ENCODE data around the gene RILPL1.
"Not testable (repeated sequence)": the region's sequence is repeated elsewhere in the genome, so short reads cannot be mapped to it uniquely, and the experiment has no call there.

Gene RILPL1

GRCh38 chr12:123468786-123469185 is 64.7 kb downstream of the RILPL1 start:
- DNase-seq (ENCODE audit: low read depth in 2 of 2): no peak

- no peak for DNase-seq (ENCODE audit: low read depth in 2 of 2)
Measured at GRCh38 chr12:123465084-123465483, 68.4 kb downstream of the RILPL1 start.

- not testable (repeated sequence) for DNase-seq (ENCODE audit: low read depth in 2 of 2)
Measured at GRCh38 chr12:123463174-123463573, 70.3 kb downstream of the RILPL1 start.

GRCh38 chr12:123457980-123458779 is 75.3 kb downstream of the RILPL1 start, which contains the start of gene SNRNP35:
TSS of gene SNRNP35 (plus strand) at chr12:123458139. CDS start at chr12:123465541, 7,402 bp downstream.
- peak; percentile 73 for DNase-seq (ENCODE audit: low read depth in 2 of 2)

- DNase-seq (ENCODE audit: low read depth in 2 of 2): no peak
Measured at GRCh38 chr12:123453165-123453564, 80.4 kb downstream of the RILPL1 start.

- not testable (repeated sequence) for DNase-seq (ENCODE audit: low read depth in 2 of 2)
Measured at GRCh38 chr12:123452276-123452550, 81.3 kb downstream of the RILPL1 start.

- no peak for DNase-seq (ENCODE audit: low read depth in 2 of 2)
Measured at GRCh38 chr12:123450636-123451035, 82.9 kb downstream of the RILPL1 start.

- no peak for DNase-seq (ENCODE audit: low read depth in 2 of 2)
Measured at GRCh38 chr12:123449856-123450255, 83.7 kb downstream of the RILPL1 start.

GRCh38 chr12:123449249-123449733 is 84.2 kb downstream of the RILPL1 start:
- no peak for DNase-seq (ENCODE audit: low read depth in 2 of 2)

- DNase-seq (ENCODE audit: low read depth in 2 of 2): no peak
Measured at GRCh38 chr12:123446333-123446713, 87.2 kb downstream of the RILPL1 start.

- no peak for DNase-seq (ENCODE audit: low read depth in 2 of 2)
Measured at GRCh38 chr12:123445388-123446332, 87.9 kb downstream of the RILPL1 start.

GRCh38 chr12:123444092-123445026 is 89.2 kb downstream of the RILPL1 start:
- DNase-seq (ENCODE audit: low read depth in 2 of 2): no peak

GRCh38 chr12:123442774-123443173 is 90.7 kb downstream of the RILPL1 start:
- DNase-seq (ENCODE audit: low read depth in 2 of 2): no peak

GRCh38 chr12:123441523-123442164 is 91.9 kb downstream of the RILPL1 start:
- no peak for DNase-seq (ENCODE audit: low read depth in 2 of 2)

GRCh38 chr12:123436017-123436964 is 97.2 kb downstream of the RILPL1 start, which contains the start of gene RILPL2:
TSS of gene RILPL2 (minus strand) at chr12:123436684. CDS start at chr12:123436420, 264 bp downstream.
- DNase-seq (ENCODE audit: low read depth in 2 of 2): peak; percentile 85 to 91

GRCh38 chr12:123435636-123436016 is 97.9 kb downstream of the RILPL1 start:
- no peak for DNase-seq (ENCODE audit: low read depth in 2 of 2)

- no peak for DNase-seq (ENCODE audit: low read depth in 2 of 2)
Measured at GRCh38 chr12:123433615-123434014, 99.9 kb downstream of the RILPL1 start.

- DNase-seq (ENCODE audit: low read depth in 2 of 2): not testable (repeated sequence)
Measured at GRCh38 chr12:123431951-123432817, 101.3 kb downstream of the RILPL1 start.

GRCh38 chr12:123429101-123429500 is 104.4 kb downstream of the RILPL1 start:
- DNase-seq (ENCODE audit: low read depth in 2 of 2): not testable (repeated sequence)
